Measurements from ENCODE around the gene ZNF518B. TPM values are rescaled to one million over a fixed set of nuclear protein-coding genes. Genes with fewer than 3 reads are reported as not detected.
"Not testable (repeated sequence)": the region's sequence is repeated elsewhere in the genome, so short reads cannot be mapped to it uniquely, and the experiment has no call there.

Gene ZNF518B
- polyA plus RNA-seq, 10 donors = 12.3 to 19.0 (median 15.3) TPM

DNA sequence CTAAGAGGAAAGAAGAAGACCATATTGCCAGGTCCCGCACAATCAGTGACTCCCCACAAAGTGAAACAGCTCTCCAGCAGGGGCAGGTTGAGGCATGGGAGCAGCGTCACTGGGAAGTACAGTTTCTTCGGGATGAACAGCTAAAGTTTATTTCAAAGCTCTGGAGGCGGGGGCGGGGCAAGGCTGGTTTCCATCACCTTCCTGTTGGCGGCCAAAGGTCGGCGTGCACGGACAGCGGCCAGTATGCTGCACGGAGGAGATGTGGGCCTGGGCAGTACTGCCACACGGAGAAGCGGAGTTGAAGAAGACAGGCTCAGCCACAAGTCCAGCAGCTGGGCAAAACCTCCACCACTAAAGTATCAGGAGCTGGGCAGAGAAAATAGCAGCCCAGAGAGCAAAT, 951 bp upstream of the ZNF518B start:
- DNase-seq = no peak

DNA sequence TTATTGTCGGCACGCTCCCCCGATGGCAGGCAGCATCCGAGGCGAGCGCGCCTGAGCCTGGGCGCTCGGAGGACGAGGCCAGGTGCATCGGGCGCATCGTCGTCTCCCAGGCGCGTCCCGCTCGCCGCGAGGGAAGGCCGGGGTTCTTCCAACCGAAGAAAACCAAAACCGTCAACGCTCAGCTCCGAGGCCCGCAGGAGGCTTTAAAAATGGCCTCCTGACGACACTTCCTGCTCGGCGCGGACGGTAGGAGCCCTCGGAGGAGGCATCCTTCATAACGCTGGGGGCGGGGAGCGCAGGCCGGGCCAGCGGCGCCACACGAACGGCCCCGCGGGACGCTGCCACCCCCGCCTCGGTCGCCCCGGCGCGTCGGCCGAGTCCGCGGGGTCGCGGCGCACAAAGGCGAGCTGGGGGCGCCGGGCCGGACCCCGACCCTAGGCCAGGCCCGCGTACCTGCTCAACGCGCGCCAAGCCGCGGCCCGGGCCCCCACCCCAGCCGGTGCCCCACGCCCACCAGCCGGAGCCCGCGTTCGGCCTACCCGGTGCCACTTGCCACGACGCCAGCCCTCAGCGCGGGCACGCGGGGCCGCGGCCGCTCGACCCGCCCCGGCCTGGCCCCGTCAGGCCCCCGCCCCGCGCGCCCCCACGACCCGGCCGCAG, 501 bp downstream of the ZNF518B start:
- DNase-seq = peak; percentile 49 to 85 (median 60)

DNA sequence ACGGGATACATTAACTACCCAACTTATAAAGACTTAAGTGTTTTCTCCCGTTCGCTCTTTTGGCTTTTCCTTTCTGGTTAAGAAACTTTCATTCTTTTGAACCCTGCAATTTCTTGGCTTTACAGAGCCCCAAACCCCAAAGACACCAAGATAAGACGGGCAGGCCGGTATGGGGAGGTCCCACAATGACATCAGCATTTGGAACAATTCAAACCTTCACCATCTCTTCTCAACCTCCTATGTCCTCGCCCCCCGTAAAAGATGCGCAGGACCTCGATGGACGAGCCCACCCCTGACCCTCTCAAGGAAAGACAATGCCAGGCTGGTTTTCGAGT, 999 bp downstream of the ZNF518B start:
- DNase-seq = no peak

DNA sequence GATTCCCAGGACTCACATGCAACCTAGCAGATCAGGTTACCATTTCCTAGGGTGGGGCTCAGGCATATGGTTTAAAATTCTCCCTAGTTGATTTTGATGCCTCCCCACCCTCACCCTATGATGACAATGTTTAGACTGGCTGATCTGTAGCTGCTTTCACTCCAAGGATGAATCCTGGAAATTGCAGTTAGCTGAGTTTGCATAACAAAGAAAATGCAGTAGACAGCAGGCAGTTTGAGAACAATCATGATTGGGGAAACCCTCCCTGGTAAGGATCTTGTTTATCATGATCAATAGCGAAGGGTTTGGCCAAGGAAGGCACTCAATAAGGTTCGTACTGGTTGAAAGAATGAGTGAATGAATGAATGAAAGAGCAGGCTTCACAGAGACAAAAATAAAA, 2.1 kb downstream of the ZNF518B start:
- DNase-seq = no peak

DNA sequence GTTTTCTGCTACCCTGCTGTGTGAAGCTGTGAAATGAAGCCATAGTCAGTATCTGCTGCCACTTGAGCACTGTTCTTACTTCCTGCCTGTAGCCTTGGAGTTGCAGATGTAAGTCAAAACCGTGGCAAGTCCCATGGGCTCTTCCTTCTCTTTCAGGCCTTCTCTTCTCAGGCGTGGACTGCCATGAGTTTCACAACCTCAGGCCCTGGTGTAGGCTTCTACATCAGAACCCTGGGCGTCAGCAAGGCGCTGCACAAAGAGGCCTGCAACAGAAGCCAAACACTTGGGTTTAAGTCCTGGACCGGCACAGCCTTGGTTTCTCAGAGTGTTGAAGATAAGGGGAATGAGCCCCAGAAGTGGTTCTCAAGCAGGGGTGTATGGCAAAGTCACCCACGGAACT, 2.5 kb downstream of the ZNF518B start:
- no peak for DNase-seq

DNA sequence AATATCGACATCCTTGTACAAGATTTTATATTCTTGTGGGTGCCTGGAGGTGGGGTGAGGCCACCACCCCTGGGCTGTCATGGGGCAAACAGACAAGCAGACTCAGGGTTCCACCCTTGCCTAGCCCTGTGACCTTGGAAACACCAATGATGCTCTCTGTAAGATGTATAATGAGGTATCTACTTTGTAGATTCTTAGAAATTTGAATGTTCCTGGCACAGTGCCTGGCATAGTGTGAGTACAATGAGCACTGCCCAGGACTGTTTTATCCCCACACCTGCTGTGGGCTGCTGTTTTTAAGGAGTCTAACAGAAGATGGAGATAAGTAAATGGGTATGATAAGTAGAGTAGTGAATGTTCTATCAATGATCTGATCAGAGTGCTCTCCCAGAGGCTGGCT, 3.1 kb downstream of the ZNF518B start:
- DNase-seq = no peak

DNA sequence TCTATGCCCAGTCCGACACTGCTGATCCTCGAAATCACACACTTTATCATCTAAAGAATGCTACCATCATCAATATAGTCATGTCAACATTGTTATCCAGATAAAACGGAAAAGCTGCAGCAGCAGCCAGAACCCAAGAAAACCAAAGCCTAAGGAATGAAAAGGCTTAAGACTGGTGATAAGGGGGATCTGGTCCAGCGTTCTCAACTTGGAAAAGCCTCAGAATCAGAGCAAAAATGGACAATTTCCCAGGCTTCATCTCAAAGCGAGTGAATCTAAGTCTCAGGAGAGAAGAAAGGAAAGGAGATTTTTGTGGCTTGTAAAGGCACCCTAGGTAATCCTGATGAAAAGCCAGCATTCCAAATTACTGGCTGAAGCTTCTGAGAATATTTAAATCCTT, 8.2 kb downstream of the ZNF518B start:
- no peak for DNase-seq

DNA sequence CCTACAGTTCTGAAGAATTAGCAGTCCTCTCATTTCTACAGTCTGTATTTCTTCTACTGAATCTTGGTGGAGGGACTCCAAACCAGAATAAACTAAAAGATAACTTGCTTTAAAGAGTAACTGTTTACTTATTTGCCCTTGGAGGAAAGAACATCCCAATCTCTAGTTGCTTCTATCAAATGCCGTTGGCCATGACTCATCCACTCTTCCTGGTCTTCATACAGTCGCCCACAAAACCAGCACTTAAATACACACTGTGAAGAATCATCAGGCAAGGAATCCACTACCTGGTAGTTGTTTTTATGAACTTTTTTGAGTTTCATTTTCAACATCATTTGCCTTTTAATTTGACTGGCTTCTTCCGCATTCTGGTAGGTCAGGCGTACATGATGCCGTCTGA, 14.2 kb downstream of the ZNF518B start:
- no peak for DNase-seq

DNA sequence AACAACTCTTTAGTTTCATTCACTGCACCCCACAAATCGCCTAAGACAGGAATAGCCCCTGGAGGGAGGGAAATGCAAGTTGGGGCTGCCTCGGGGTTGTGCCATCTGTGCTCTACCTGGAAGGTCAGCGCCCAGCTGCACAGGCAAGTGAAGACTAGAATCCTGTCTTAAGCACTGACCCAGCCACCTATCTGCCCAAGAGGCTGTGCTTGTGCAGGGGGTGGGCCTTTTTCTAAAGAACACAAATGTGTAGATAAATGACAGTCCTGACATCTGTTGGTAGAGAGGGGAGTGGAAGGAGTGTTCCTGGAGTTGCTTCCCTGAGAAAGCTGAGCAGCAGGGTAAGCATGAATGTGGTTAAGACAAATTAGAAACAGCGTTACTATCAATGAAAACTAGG, 15.7 kb downstream of the ZNF518B start:
- DNase-seq = no peak

DNA sequence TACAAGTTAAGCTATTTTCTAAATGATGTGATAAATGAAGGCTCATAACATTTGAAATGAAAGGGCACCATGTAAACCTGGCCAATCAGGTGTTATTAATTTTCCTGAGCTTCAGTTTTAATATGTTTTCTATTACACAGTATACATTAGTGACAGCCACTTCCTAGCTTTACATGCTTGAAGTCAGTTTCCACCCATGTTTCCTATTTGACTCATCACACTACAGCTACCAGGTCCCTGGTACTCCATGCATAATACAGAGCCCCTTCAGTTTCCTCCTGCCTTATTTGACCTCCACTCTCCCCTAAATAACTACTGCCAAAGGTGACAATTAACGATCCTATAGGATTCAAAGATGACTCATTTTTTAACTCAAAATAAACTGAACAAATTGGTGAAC, 18.3 kb downstream of the ZNF518B start:
- DNase-seq = no peak

DNA sequence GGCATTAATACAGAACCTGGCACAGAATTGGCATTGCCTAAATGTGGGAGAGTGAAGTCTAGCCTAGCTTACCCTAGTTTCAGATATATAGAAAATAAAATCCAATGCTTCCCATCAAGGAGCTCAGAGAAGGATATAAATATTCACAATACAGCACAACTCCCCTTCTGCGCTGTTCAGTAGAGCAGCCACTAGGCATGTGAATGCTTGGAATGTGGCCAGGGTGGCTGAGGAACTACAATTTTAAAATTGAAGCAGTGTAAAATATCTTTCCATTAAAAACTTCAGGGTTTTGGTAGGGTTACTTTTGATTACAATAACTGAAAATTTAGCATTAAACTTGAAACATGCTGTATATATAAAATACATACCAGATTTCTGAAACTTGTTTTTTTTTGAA, 19.5 kb downstream of the ZNF518B start:
- DNase-seq = no peak

DNA sequence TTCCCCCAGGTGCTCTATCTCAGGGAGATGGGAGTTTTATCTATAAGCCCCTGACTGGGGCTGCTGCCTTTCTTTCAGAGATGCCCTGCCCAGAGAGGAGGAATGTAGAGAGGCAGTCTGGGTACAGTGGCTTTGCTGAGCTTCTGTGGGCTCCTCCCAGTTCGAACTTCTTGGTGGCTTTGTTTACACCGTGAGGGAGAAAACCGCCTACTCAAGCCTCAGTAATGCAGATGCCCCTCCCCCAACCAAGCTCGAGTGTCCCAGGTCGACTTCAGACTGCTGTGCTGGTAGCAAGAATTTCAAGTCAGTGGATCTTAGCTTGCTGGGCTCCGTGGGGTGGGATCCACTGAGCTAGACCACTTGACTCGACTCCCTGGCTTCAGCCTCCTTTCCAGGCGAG, 29.5 kb downstream of the ZNF518B start:
- not testable (repeated sequence) for DNase-seq

DNA sequence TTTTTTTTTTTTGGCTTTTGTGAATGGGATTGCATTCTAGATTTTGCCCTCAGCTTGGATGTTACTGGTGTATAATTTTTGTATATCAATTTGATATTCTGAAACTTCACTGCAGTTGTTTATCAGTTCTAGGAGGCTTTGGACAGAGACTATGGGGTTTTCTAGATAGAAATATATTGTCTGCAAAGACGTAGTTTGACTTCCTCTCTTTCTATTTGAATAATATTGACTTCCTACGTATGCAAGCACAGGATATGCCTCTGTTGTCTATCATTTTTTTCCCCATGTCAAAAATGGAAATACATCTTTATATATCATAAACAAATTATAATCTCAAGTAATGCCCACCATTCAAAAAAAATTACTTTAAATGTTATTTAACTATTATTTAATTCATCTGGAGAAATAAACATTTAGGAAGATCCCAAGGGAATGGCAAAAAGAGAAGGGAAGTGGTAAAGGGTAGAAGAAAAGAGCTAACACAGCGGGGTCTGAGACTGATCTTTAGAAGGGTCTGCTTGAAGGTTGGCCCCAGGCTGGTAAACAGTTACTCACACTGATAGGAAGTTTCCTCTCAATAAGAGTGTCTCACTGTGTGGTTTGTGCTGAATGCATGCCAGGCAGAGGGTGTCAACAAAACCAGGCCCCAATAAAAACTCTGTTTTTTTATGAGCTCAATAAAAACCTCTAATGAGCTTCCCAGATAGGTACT, 35.7 kb downstream of the ZNF518B start:
- no peak for DNase-seq

DNA sequence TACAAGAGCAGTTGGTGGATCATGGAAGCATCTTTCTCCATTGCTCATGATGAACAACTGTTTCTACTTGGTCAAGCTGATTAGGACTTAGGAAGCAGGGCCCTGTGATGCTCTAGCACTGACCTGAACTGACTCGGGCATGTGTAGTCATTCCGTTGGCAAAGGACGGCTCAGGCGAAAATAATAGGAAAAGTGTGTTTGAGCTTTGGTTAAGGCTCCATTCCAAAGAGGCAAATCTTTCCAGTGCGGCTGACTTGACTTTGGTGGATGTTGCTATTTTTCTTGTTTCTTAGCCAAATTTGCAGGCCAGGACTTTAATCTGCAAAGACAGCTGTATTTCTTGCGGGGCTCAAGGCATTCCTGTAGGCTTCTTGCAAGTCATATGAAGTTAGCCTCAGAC, 39.5 kb downstream of the ZNF518B start:
- DNase-seq = no peak

DNA sequence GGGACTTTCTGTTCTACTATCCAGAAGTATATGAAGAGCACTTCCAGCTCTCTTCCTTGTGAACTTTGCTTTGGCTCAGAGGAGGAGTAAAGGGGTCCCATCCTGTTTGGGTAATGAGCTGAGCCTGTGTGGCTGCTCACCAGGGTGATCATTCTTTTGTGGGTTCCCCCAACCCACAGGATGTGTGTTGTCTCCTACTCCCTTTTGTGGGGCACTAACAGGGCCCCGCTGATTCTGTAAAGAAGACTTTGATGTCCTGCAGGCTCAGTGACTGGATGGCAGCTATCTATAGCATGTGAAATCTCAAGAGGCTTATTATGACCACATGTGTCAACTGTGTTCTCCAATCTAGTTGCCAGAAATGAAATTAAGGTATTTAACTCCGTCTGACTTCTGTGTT, 40.8 kb downstream of the ZNF518B start:
- DNase-seq = no peak

DNA sequence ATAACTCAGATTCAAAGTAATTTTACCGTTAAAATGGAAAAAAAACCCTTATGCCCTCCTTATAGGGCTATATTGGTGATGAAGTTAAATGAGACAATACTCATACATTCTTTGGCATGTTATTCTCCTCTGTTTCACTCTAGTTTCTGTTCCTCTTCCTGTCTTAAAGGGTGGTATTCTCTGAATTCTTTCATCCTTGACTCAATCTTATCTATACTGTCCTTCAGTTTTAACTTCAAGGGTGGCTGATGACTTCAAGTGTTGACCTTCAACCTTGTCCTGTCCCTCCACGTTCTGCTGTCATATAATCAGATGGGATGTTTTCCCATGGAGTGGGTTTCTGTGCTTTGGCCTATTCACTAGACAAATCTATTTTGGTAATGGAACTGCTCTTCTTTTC, 44.0 kb downstream of the ZNF518B start:
- DNase-seq = no peak

DNA sequence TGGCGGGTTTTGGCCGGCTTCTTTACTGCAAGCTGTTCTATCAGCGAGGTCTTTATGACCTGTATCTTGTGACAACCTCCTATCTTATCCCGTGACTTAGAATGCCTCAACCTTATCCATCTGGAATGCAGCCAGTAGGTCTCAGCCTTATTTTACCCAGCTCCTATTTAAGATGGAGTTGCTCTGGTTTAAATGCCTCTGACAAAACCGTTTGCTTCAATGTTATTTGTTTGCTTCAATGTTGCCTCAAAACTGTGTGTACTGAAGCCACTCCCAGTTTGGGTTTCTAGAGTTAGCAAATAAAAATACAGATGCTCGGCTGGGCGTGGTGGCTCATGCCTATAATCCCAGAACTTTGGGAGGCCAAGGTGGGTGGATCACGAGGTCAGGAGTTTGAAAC, 51.6 kb downstream of the ZNF518B start:
- DNase-seq = no peak

DNA sequence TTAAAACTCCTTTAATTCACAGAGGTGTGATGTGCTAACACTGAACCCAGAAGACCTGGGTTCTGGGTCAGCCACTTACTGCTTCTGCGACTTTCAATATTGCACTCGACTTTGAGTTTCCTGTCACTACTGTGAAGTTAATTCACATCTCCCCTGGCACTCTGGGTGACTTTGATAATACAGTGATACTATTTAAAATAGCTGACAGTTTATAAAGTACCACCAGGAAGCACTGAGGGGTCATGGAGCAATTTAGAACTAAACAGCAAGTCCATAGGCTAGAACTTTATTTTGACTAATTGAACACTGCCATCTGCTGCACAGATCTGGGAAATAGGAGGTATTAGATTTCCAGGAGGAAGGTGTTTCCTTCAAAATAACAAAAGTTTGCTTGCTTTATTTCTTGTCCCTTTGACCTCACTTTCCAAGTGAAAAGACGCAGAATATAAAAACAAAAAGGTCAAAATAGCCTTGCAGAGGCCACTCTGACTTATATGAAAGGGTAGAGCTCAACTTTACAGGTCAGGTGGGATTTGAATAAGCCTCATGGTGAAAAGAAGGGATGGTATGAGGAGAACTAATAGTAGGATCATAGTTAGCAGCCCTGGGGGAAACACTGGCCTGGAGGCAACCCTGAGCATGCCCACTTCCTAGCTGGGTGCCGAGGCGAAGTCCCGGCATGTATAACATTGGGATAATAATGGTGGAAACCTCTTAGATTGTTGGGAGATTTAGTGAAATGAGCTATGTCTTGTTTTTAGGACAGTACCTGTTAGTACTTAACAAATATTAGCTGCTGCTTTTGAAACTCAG, 53.4 kb downstream of the ZNF518B start:
- peak; percentile 13 to 38 (median 14) for DNase-seq

DNA sequence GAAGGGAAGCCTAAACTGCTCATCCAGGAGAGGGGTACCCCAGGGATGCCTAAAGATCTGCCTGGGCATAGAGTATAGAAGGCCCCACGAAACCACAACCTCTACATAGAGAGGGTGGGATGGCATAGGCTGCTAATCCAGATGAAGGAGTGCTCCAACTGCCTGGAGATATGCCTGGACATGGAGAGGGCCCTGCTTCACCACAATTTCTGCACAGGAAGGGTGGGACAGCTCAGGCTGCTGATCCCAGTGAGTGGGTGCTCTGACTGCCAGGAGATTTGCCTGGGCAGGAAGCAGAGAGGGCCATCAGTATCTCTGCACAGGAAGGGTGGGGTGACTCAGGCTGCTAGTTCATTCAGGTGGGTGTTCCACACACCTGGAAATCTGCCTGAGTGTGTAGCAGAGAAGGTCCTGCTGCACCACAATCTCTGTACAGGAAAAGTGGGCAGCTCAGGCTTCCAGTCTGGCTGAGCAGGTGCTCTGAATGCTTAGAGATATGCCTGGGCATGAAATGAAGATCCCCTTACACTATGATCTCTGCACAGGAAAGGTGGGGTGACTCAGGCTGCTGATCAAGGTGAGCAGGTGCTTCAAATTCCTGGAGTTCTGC, 61.1 kb downstream of the ZNF518B start:
- no peak for DNase-seq

All from muscle of back (tissue), 11 donors.